ENCODE measurements around the gene KIAA2012.

KIAA2012 gene

GRCh38 chr2:202090530-202090929, 17.5 kb downstream of the KIAA2012 start:
- no peak for DNase-seq

- no peak for DNase-seq
Measured at GRCh38 chr2:202091476-202091875, 18.4 kb downstream of the KIAA2012 start.

GRCh38 chr2:202094426-202094986, 21.5 kb downstream of the KIAA2012 start:
- DNase-seq: no peak

GRCh38 chr2:202095235-202095634, 22.2 kb downstream of the KIAA2012 start:
- no peak for DNase-seq

- DNase-seq: no peak
Measured at GRCh38 chr2:202096736-202097135, 23.7 kb downstream of the KIAA2012 start.

GRCh38 chr2:202098291-202098690, 25.2 kb downstream of the KIAA2012 start:
- no peak for DNase-seq

GRCh38 chr2:202099515-202099914, 26.5 kb downstream of the KIAA2012 start:
- no peak for DNase-seq

- no peak for DNase-seq
Measured at GRCh38 chr2:202100176-202100575, 27.1 kb downstream of the KIAA2012 start.

GRCh38 chr2:202101026-202101579, 28.0 kb downstream of the KIAA2012 start:
- no peak for DNase-seq

- no peak for DNase-seq
Measured at GRCh38 chr2:202102425-202103000, 29.5 kb downstream of the KIAA2012 start.

- DNase-seq: no peak
Measured at GRCh38 chr2:202104286-202104870, 31.3 kb downstream of the KIAA2012 start.

- no peak for DNase-seq
Measured at GRCh38 chr2:202105025-202105424, 32.0 kb downstream of the KIAA2012 start.

- DNase-seq: no peak
Measured at GRCh38 chr2:202108345-202108744, 35.3 kb downstream of the KIAA2012 start.

- no peak for DNase-seq
Measured at GRCh38 chr2:202109139-202109736, 36.2 kb downstream of the KIAA2012 start.

- no peak for DNase-seq
Measured at GRCh38 chr2:202109737-202110184, 36.7 kb downstream of the KIAA2012 start.

GRCh38 chr2:202110491-202110890, 37.4 kb downstream of the KIAA2012 start:
- no peak for DNase-seq

GRCh38 chr2:202112041-202112440, 39.0 kb downstream of the KIAA2012 start:
- no peak for DNase-seq

- DNase-seq: no peak
Measured at GRCh38 chr2:202113571-202114142, 40.6 kb downstream of the KIAA2012 start.

GRCh38 chr2:202114291-202114690, 41.2 kb downstream of the KIAA2012 start:
- no peak for DNase-seq

- DNase-seq: no peak
Measured at GRCh38 chr2:202114795-202115194, 41.7 kb downstream of the KIAA2012 start.

GRCh38 chr2:202115479-202115971, 42.5 kb downstream of the KIAA2012 start:
- DNase-seq: no peak

- DNase-seq: no peak
Measured at GRCh38 chr2:202116691-202117090, 43.6 kb downstream of the KIAA2012 start.

- DNase-seq: no peak
Measured at GRCh38 chr2:202118168-202118567, 45.1 kb downstream of the KIAA2012 start.
